ENCODE data around the gene ARHGEF11.
A peak's percentile ranks its signal among the peaks of the same experiment; 100 is the strongest.

The ARHGEF11 gene

DNA sequence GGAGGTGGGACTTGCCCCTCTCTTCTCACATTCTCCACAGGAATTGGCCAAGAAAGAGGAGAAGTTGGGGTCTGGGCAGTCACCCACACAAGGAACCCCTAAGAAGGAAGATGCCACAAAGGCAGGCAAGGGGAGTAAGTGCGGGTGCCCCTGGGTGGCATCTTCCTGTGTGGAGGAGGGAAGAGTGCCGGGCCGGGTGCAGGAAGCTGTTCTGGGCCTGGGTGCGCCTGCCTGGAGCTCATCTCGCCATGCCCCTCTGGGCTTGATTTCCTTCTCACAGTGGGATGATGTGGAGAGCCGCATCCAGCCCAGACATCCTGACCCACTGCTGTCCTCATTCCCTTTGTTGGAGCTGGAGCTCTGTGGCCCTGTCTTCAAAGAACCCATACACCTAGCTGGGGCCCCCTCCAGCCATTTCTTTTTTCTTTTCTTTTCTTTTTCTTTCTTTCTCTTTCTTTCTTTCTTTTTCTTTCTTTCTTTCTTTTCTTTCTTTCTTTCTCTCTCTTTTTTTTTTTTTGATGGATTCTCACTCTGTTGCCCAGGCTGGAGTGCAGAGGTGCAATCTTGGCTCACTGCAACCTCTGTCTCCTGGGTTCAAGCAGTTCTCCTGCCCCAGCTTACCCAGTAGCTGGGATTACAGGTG lies 115.8 kb downstream of the ARHGEF11 start:
- DNase-seq (ENCODE audit: low read depth), result no peak

DNA sequence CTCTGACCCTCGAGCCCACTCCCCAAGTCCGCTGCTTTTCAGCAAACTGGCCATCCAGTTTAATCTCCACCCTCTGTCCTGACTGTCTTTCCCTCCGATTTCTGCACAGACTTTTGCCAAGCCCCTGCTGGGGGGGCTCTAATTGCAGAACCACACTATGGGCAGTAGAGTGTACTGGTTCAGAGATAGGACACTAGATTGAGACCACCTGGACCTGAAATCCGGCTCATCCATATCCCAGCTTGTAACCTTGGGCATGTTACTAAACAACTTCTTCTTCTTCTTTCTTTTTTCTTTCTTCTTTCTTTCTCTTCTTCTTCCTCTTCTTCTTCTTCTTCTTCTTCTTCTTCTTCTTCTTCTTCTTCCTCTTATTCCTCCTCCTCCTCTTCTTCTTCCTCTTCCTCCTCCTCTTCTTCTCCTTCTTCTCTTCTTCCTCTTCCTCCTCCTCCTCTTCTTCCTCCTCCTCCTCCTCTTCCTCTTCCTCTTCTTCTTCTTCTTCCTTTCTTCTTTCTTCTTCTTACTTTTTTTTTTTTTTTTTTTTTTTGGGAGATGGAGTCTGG lies 117.4 kb downstream of the ARHGEF11 start:
- DNase-seq (ENCODE audit: low read depth), result no peak

GRCh38 chr1:156927215-156928042 lies 118.1 kb downstream of the ARHGEF11 start:
- DNase-seq (ENCODE audit: low read depth), result peak; percentile 78

DNA sequence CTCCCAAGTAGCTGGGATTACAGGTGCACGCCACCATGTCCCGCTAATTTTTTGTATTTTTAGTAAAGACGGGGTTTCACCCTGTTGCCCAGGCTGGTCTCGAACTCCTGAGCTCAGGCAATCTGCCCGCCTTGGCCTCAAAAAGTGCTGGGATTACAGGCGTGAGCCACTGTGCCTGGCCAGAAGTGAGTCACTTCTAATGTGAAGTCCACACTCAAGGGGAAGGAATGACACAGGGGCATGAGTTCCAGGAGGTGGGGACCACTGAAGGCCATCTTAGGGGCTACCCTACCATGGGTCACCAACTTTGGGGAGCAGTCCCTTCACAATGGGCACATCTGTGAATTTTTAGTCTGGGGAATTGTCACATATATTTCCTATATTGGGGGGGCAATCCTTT lies 118.8 kb downstream of the ARHGEF11 start:
- DNase-seq (ENCODE audit: low read depth), result peak; percentile 52

DNA sequence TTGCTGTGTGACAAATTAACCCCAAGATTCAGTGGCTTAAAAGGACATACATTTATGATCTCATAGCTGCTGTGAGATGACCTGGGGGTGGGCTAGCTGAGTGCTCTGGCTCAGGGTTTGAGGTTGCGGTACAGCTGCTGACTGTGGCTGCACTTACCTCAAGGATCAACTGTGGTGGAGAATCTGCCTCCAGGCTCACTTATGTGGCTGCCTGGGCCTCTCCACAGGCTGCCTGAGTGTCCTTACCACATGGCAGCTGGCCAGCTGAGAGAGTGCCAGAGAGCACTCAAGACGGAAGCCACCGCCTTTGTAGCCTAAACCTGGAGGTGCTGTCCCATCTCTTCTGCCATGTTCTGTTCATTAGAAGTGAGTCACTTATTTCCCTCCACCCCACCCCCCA lies 119.4 kb downstream of the ARHGEF11 start:
- DNase-seq (ENCODE audit: low read depth), result peak; percentile 93

DNA sequence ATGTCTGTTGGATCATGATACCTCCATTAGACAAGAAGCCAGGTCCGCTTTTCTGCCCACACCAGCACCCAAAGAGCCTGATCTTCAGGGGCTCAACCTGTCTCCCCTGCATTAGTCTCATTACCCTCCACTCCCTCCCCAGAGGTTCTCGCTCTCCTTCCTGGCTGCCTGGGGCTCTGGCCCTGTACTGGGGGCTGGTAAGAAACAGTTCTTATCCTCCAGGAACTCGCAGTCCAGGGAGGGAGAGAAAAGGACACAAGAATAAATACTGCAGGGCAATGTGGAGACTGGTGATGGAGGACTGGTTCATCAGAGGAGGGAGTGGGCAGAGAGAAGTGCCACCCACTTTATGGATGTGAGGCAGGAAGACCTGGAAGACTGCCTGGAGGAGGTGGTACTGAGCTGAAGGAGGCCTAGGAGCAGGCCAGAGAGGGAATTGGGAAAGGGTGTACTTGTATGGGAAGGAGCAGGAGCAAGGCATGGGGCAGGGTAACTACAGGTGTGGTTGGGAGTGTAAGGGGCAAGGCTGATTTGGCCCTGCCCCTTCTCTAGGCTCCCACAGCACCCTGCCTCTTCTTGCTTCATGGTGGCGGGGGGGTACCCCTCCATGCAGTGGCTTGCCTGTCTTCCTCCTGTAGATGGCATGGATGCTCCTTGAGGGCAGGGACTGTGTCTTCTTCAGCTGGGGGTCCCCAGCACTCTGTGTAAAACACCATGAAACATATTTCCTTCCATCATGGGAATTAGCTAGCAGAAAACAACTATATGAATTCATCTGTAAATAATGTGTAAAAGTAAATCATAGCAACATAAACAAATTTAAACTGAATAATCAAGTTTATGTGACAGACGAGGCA lies 120.2 kb downstream of the ARHGEF11 start:
- DNase-seq (ENCODE audit: low read depth), result no peak

GRCh38 chr1:156924478-156925153 lies 120.9 kb downstream of the ARHGEF11 start:
- no peak for DNase-seq (ENCODE audit: low read depth)

DNA sequence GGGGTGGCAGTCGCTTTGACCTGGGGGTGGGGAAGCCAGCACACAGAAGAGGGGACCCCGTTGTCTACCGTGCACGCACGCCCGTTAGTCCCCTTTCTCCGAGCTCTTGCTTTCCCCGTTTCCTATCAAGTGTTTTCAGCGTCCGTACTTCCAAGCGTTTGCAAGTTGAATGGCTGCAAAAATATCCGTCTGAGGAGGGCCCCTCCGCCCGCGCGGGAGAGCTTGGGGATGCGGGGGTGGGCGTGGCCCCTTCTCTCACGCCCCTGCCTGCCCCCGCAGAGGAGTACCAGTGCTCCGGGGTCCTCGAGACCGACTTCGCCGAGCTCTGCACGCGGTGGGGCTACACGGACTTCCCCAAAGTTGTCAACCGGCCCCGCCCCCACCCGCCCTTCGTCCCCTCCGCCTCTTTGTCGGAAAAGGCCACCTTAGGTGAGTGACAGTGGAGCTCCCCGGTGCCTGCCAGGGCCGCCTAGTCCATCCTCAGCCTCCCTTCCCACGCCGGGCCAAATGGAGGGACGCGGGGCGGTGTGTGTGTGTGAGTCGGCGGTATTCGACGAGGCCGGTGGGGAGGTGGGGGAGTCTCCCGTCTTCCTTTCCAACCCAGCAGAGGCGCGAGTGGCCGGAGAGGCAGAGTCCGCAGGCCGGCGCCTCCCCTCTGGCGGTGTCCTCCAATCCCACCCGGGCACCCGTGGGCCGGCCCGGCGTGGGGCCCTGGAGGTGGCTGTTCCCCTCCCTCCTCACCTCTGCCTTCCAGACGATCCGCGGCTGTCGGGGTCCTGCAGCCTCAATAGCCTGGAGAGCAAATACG lies 121.7 kb downstream of the ARHGEF11 start:
- no peak for DNase-seq (ENCODE audit: low read depth)

DNA sequence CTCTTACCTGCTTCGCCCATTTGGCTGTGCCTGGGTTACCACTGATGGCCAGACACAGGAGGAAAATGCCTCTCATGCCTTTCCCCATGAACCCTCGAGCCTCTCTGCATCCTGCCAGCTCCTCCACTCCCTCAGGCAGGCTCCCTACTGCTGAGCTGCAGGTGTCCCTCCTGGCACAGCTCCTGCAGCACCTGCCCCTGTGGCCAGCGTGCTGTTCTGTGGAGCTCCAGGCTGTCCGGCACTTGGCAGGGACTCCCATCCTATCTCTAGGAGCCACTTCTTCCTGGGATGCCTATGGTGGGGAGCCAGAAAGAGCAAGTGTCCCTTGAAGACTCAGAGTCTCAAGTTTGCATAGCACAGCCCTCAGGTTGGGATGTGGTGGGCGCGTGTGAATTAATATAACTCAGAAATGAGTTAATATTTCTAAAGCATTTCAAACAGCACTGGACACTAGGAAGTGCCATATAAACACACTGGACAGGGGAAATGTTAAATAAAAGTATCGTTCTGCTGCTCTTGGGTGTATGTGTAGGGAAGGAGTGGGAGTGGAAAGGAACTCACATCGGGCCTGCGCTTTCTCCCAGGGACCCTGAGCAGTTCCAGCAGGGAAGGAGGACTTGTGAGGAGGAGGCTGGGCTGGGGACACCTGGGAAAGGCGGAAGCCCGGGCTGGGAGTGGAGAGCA lies 122.4 kb downstream of the ARHGEF11 start:
- no peak for DNase-seq (ENCODE audit: low read depth)

DNA sequence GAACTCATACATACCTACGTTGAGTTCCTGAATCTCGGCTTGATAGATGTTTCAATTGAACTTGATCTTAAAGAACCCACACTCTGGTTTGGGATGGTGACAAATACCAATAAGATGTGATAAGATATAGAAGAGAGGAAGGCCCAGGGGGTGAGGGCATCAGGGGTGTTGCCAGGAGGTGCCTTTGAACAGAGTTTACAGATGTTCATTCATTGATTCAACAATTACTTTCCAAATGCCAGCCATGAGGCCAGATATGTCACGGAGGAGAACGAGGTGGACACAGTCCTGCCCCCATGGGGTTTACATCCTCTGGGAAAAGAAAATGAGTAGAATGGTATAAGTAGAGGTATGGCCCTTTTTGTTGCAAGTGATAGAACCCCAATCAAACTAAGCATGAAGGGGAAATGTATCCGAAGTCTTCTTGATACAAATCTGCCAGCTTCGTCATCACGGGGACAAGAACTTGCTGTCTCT lies 124.5 kb downstream of the ARHGEF11 start:
- no peak for DNase-seq (ENCODE audit: low read depth)

- peak; percentile 80 for DNase-seq (ENCODE audit: low read depth)
Observed at GRCh38 chr1:156920233-156921052, 125.1 kb downstream of the ARHGEF11 start, which contains the start of gene LRRC71. Gene LRRC71 (plus strand): TSS chr1:156920632. CDS start chr1:156920804, 172 bp downstream.

- peak; percentile 75 for DNase-seq (ENCODE audit: low read depth)
Observed at GRCh38 chr1:156914440-156914856, 131.1 kb downstream of the ARHGEF11 start.

- no peak for DNase-seq (ENCODE audit: low read depth)
Observed at GRCh38 chr1:156913809-156914387, 131.6 kb downstream of the ARHGEF11 start.

- peak; percentile 50 for DNase-seq (ENCODE audit: low read depth)
Observed at GRCh38 chr1:156912861-156913808, 132.4 kb downstream of the ARHGEF11 start.

GRCh38 chr1:156912310-156912709 lies 133.2 kb downstream of the ARHGEF11 start:
- no peak for DNase-seq (ENCODE audit: low read depth)

DNA sequence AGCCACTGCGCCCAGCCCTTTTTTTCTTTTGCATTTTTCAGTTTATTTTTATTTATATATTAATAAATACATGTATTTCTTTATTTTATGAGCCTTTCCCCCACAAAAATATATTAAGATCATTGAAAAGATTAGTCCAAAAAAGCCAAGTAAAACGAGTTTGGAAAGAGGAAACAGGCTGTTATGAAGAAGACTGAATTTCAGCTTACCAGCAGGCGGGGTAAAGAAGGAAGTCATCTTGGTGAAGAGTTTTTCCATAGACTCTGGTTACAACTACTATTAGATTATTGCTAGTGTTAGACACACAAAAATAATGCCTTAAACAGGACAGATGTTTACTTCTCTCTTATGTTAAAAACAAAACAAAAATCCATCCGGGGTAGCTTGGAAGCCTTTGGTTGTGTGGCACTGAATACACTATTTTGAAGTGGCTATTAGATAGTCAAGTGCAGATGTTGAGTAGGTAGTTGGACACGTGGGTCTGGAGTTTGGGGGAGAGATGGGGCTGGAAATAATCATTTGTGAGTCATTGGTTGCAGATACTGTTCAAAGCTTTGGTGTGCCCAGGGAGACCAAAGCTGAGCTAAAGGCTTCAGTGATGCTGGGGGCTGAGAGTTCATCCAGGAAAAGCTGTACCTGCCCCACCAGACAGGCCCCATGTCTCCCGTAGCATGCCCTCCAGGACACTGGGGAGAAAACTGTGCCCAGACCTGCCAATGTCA lies 133.8 kb downstream of the ARHGEF11 start:
- DNase-seq (ENCODE audit: low read depth), result no peak

- peak; percentile 41 for DNase-seq (ENCODE audit: low read depth)
Observed at GRCh38 chr1:156910309-156910782, 135.2 kb downstream of the ARHGEF11 start.
